GM18873 (cell line): Measurements from ENCODE around the gene AP4E1.
"Not testable (repeated sequence)": the region's sequence is repeated elsewhere in the genome, so short reads cannot be mapped to it uniquely, and the experiment has no call there.

ENCODE experiments used
- ATAC-seq: cut with Tn5 transposase; IDR thresholded peaks from one replicate; pipeline ENCODE4 v1.9.1; 2021; ENCODE audit warnings: mild to moderate bottlenecking, moderate library complexity, moderate number of reproducible peaks; ENCODE audit not compliant: unreplicated experiment, low FRiP score

Gene AP4E1

DNA sequence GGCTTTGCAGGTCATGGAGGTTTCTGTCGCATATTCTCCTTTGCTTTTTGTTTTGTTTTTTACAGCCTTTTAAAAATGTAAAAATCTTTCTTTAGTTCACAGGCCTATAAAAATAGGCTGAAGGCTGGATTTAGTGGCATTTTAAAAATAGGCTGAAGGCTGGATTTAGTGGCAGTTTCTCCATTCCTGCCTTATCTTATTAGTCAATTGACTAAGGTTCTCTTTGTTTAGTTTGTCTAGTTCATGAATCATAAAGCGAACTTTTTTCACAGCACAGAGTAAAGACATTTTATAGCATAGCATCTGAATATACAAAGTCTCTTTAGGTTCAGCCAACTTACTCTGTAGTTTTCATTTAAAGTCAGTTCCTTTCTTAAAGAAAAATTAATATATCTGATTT lies 31.4 kb downstream of the AP4E1 start:
- ATAC-seq: no peak

GRCh38 chr15:50940506-50940905 lies 32.0 kb downstream of the AP4E1 start:
- no peak for ATAC-seq

- no peak for ATAC-seq
Measured at GRCh38 chr15:50943638-50944037, 35.2 kb downstream of the AP4E1 start.

- no peak for ATAC-seq
Measured at GRCh38 chr15:50944672-50945071, 36.2 kb downstream of the AP4E1 start.

DNA sequence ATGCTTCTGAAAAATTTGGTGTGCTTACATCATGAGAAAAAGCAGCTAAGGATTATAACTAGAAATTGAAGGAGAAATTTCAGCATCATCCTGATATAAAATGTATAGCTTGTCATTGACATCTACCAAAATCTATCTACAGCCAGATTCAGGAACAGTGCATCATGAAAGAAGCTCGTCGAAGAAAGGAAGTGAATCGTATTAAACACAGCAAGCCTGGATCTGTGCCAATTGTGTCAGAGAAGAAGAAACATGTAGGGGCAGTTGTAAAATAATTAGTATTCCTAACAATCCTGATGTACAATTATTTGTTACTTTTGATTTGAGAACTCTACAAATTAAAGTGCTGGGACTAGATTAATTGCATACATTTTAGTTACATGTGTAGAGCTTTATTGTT lies 37.2 kb downstream of the AP4E1 start:
- no peak for ATAC-seq

DNA sequence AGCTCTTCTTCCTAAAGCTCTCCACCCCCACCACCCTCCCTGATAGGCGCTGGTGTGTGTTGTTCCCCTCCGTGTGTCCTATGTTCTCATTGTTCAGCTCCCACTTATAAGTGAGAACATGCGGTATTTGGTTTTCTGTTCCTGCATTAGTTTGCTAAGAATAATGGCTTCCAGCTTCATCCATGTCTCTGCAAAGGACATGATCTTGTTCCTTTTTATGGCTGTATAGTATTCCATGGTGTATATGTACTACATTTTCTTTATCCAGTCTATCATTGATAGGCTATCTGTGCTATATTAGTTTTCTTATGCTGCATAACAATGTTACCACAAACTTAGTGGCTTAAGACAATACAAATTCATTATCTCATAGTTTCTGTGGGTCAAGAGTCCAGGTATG lies 42.3 kb downstream of the AP4E1 start:
- not testable (repeated sequence) for ATAC-seq

DNA sequence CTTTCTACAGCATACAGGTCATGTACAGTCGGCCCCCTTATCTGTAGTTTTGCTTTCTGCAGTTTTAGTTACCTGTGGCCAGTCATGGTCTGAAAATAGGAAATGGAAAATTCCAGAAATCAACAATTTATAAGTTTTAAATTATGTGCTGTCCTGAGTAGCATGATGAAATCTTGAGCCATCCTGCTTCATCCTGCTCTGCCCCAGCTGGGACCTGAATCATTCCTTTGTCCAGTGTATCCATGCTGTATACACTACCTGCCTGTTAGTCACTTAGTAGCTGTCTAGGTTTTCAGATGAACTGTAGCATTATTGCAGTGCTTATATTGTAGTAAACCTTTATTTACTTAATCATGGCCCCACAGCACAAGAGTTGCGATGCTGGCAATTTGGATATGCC lies 44.8 kb downstream of the AP4E1 start:
- ATAC-seq: no peak

- not testable (repeated sequence) for ATAC-seq
Measured at GRCh38 chr15:50954837-50955236, 46.4 kb downstream of the AP4E1 start.

DNA sequence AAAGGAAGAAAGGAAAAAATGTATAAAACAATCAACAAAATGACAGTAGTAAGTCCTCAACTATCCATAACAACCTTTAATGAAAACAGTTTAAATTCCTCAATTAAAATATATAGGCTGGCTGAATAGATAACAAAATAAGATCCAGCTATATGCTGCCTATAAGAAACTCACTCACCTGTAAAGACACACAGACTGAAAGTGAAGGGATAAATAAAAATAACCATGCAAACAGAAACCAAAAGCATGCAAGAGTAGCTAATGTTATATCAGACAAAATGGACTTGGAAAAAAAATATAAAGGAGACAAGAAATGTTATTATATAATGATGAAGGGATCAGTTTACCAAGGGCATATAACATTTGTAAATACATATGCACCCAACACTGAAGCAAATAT lies 51.2 kb downstream of the AP4E1 start:
- no peak for ATAC-seq

- ATAC-seq: no peak
Measured at GRCh38 chr15:50964075-50964474, 55.6 kb downstream of the AP4E1 start.

DNA sequence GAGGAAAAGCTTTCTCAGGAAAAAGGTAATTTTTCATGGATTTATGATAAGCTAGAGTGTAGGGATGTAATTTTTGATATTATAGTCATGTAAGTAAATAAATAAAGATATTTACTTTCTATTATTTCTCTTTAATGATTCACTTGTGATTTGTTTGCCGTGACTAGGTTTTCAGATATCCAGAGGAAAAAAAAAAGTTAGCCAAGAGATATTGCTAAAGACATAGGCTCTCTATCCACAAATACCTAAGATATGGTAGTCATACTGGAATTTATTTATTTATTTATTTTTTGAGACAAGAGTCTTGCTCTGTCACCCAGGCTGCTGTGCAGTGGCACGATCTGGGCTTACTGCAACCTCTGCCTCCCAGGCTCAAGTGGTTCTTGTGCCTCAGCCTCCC lies 59.9 kb downstream of the AP4E1 start:
- ATAC-seq: no peak

DNA sequence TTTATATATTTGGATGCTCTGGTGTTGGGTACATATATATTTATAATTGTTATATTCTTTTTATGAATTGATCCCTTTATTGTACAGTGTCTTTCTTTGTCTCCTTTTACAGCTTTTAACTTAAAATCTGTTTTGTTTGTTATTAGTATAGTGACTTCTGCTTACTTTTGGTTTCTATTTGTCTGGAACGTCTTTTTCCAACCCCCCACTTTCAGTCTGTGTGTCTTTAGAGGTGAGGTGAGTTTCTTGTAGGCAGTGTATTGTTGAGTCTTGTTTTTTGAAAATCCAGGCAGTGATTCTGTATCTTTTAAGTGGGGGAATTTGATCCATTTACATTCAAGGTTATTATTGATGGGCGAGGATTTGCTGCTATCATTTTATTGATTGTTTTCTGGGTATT lies 62.0 kb downstream of the AP4E1 start:
- ATAC-seq: no peak

GRCh38 chr15:50971115-50971514 lies 62.6 kb downstream of the AP4E1 start:
- no peak for ATAC-seq

- no peak for ATAC-seq
Measured at GRCh38 chr15:50971542-50971941, 63.1 kb downstream of the AP4E1 start.

- no peak for ATAC-seq
Measured at GRCh38 chr15:50973605-50974004, 65.1 kb downstream of the AP4E1 start.

GRCh38 chr15:50977162-50977561 lies 68.7 kb downstream of the AP4E1 start:
- no peak for ATAC-seq

DNA sequence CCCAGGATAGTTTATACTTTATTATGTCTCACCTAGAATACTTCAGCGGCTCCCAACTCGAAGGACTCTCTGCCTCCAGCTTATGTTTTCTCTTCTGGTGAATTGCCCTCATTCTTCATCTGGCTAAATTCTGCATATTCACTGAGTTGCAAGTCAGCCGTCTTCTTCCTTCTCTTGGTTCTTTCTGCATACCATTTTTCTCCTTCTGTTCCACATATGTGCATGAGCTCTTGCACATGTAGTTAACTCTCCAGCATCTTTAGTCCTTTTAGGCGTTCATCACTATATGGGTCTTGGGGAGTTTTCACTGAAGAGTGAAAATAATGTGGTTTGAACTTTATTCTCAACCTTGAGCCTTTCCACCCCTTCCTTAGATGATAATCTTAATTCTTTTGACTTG lies 70.1 kb downstream of the AP4E1 start:
- no peak for ATAC-seq

- ATAC-seq: no peak
Measured at GRCh38 chr15:50979041-50979440, 70.6 kb downstream of the AP4E1 start.

DNA sequence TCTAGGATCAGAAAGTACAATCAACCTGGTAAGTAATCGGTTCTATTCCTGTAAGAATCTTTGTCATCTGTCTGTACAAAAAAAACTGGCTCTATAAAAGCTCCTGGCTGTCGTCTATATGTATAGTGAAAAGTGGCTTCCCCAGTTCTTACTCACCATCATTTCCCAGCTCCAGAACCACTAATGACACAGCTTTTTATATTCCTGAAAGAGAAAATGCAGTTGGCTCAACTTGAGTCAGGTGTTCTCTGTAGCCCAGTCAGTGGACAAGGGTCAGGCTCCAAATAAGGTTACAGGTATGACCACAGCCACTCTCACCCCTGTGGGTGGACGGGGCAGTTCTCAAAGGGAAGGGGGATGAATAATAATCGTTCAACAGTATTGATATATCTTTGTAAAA lies 85.1 kb downstream of the AP4E1 start:
- no peak for ATAC-seq

DNA sequence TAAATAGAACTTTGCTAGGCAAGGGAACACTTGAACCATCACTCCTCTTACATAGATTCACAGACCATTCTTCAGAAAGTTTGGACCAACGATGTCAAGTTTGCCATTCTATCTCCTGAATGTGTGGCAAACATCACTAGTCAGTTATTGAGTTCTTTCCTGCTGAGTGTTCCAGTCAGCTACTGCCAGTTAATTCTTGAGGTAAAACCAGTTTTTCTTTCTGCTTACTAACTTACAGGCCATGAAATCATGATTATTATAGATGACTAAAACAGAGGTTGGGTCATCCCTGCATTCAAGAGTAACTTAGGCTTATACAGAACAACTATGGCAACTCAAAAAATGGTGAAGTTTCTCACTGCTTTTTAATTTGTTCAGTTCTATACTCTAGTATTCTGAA lies 88.2 kb downstream of the AP4E1 start:
- no peak for ATAC-seq

GRCh38 chr15:50997371-50998051 lies 89.0 kb downstream of the AP4E1 start:
- ATAC-seq: no peak

GRCh38 chr15:51004103-51004551 lies 95.6 kb downstream of the AP4E1 start:
- ATAC-seq: no peak
